Measurements from ENCODE around the gene ADAMTSL1.

DNA sequence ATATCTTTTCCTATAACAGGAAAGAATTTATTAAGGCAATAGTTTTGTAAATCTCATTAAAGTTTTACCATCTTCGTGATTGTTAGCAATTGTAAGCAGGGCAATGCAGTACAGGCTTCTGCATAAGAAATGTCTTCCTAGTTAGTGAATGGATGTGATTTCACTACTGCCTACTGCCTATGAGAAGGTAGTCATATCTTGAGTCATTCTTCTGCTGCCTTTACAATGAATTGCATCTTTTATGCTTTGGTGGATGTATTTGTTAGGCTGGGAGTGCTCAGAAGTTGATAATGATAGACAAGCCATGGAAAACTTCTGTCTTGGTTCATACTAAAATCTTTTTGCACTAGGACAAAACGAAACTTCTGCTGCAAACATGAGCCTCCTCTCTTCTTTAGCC lies 128.0 kb downstream of the ADAMTSL1 start:
- TF ChIP-seq SUZ12 (IDR thresholded peaks at IDR 0.05), result no peak
- no peak for TF ChIP-seq BHLHE40 (IDR thresholded peaks at IDR 0.05; ENCODE audit: borderline replicate concordance)
- TF ChIP-seq ARNT (IDR thresholded peaks at IDR 0.05), result no peak
- TF ChIP-seq, protein P1, sequence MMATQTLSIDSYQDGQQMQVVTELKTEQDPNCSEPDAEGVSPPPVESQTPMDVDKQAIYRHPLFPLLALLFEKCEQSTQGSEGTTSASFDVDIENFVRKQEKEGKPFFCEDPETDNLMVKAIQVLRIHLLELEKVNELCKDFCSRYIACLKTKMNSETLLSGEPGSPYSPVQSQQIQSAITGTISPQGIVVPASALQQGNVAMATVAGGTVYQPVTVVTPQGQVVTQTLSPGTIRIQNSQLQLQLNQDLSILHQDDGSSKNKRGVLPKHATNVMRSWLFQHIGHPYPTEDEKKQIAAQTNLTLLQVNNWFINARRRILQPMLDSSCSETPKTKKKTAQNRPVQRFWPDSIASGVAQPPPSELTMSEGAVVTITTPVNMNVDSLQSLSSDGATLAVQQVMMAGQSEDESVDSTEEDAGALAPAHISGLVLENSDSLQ (IDR thresholded peaks at IDR 0.05), result no peak
- no peak for TF ChIP-seq FOXM1 (IDR thresholded peaks at IDR 0.05; ENCODE audit: borderline replicate concordance)
- no peak for TF ChIP-seq HDGF (IDR thresholded peaks at IDR 0.05; ENCODE audit: borderline replicate concordance)
- no peak for TF ChIP-seq FOXA1 (IDR thresholded peaks at IDR 0.05)
- TF ChIP-seq SP1 (IDR thresholded peaks at IDR 0.05), result no peak
- no peak for TF ChIP-seq L3MBTL2 (conservative IDR thresholded peaks at IDR 0.05)
- no peak for TF ChIP-seq FOXK2 (IDR thresholded peaks at IDR 0.05)
- TF ChIP-seq ELF4 (IDR thresholded peaks at IDR 0.05), result no peak
- TF ChIP-seq CTBP1 (IDR thresholded peaks at IDR 0.05; ENCODE audit: borderline replicate concordance), result no peak
- no peak for TF ChIP-seq ZNF384 (IDR thresholded peaks at IDR 0.05)

Measured in HEK293T (cell line).